ENCODE results near the gene FNBP1. TPM values are rescaled to one million over a fixed set of nuclear protein-coding genes. Genes with fewer than 3 reads are reported as not detected.

FNBP1 gene
- total RNA-seq, 1 donor = 41.9 TPM

DNA sequence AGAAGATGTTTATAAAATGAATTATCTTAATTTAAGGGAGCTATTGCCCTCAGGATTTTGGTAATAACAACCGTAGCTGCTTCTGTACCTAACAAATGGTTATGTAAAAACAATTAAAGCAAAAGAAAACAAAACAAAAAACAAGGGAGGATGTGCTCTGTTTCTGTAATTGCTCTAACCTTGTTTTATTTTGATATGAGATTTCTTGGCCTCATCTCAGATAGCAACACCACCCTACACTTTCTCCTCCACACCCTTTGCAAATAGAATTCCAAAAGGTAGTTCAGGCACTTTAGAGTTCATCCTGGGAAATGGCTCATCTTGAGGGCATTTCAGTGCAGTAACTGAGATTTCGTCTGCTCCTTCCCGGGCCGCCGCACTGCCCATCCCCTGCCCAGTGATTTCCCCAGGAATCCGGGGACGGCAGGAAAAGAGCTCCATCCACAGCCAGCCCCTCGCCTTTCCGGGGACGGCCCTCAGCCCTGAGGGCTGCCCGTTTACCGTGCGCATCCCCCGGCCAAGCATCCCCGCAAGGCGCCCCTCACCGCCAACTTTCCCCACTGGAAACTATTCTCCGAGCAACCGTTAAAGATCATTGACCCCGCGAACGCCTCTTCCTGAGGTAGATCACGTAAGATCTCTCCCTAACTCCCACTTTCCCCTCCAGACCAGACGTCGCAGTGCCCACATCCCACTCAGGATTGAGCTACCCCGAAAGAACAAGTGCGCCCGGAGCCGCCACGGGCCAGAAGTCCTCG lies 1.2 kb downstream of the FNBP1 start:
- peak overlapping the region; percentile 90 for H3K4me3 ChIP-seq (ENCODE audit: low read depth, low read length)
- peak; percentile 47 for DNase-seq (ENCODE audit: low read depth)
- TF ChIP-seq, protein P1, sequence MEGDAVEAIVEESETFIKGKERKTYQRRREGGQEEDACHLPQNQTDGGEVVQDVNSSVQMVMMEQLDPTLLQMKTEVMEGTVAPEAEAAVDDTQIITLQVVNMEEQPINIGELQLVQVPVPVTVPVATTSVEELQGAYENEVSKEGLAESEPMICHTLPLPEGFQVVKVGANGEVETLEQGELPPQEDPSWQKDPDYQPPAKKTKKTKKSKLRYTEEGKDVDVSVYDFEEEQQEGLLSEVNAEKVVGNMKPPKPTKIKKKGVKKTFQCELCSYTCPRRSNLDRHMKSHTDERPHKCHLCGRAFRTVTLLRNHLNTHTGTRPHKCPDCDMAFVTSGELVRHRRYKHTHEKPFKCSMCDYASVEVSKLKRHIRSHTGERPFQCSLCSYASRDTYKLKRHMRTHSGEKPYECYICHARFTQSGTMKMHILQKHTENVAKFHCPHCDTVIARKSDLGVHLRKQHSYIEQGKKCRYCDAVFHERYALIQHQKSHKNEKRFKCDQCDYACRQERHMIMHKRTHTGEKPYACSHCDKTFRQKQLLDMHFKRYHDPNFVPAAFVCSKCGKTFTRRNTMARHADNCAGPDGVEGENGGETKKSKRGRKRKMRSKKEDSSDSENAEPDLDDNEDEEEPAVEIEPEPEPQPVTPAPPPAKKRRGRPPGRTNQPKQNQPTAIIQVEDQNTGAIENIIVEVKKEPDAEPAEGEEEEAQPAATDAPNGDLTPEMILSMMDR (IDR thresholded peaks at IDR 0.05; ENCODE audit: insufficient read depth, low read depth, low read length) = no peak

DNA sequence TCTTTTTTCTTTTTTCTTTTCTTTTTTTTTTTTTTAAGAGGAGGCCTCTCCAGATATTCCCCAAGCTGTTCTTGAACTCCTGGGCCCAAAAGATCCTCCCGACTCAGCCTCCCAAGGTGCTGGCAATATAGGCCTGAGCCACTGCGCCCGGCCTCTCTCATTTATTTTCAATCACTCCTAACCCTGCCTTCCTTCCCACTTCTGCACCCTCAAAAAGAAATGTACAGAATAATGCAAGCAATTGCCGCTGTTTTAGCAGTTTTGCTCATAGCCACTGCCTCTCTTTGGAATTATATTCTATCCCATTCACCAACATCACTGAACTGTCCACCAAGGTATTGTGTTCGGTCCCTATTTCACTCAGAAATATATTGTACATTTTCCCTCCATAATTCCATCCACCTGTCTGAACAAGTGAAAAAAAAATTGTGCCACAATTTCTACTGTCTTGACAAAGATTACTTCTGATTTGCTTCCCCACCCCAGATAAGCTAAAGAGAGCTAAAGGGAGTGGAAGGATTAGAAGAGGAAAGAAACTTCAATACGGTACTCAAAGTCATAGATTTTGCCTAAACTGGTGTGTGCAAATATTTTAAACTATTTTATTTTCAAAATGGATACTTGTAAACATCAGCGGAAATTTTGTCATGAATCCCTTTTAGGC lies 1.9 kb downstream of the FNBP1 start:
- no peak for DNase-seq (ENCODE audit: low read depth)
- TF ChIP-seq, protein P1 (IDR thresholded peaks at IDR 0.05; ENCODE audit: insufficient read depth, low read depth, low read length) = no peak

GRCh38 chr9:130039528-130040147 lies 3.4 kb downstream of the FNBP1 start:
- H3K4me3 ChIP-seq (ENCODE audit: low read depth, low read length) = no peak overlapping the region
- TF ChIP-seq, protein P1 (IDR thresholded peaks at IDR 0.05; ENCODE audit: insufficient read depth, low read depth, low read length) = no peak
- DNase-seq (ENCODE audit: low read depth) = no peak

More for the DNA sequence above, 1.9 kb downstream of the FNBP1 start:
- peak overlapping the region; percentile 90 for H3K4me3 ChIP-seq (ENCODE audit: low read depth, low read length)

GRCh38 chr9:130036099-130036498 lies 6.9 kb downstream of the FNBP1 start:
- peak; percentile 51 for DNase-seq (ENCODE audit: low read depth)
- TF ChIP-seq, protein P1 (IDR thresholded peaks at IDR 0.05; ENCODE audit: insufficient read depth, low read depth, low read length) = no peak
- H3K4me3 ChIP-seq (ENCODE audit: low read depth, low read length) = no peak overlapping the region

- H3K4me3 ChIP-seq (ENCODE audit: low read depth, low read length) = no peak overlapping the region
- TF ChIP-seq, protein P1 (IDR thresholded peaks at IDR 0.05; ENCODE audit: insufficient read depth, low read depth, low read length) = no peak
- DNase-seq (ENCODE audit: low read depth) = peak; percentile 68
These were observed 8.4 kb downstream of the FNBP1 start for GRCh38 chr9:130034570-130034969.

DNA sequence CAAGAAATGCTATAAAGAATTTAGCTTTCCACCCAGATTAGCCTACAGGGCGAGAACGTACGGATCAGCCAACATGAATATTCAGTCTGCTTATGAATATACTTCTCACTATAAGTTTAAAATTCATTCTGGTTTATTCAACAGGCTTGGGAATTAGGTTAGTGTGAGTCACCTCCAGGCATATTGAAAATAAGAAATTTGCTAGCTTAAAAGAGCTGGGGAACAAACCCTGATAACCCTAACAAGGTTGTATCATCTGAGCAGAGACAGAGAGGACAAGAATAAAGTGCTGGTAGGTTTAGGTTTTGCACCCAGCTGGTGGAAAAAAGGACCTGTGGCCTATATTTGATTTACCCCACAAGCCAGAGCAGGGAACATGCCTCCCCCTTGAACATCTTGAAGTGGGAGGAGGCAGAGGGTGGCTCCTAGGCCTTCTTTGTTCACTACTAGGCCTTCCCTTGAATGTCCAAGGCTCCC lies 12.3 kb downstream of the FNBP1 start:
- DNase-seq (ENCODE audit: low read depth) = no peak
- TF ChIP-seq, protein P1 (IDR thresholded peaks at IDR 0.05; ENCODE audit: insufficient read depth, low read depth, low read length) = no peak

More for the DNA sequence above, 12.3 kb downstream of the FNBP1 start:
- H3K4me3 ChIP-seq (ENCODE audit: low read depth, low read length) = no peak overlapping the region

Measured in fibroblast of villous mesenchyme (primary cell).